HG02571 (cell line): ENCODE results near the gene PHC2.

Experiments used
- ATAC-seq: cut with Tn5 transposase; IDR thresholded peaks from one replicate; pipeline ENCODE4 v1.9.1; 2021; ENCODE audit warnings: mild to moderate bottlenecking, moderate library complexity; ENCODE audit not compliant: unreplicated experiment

PHC2 gene

GRCh38 chr1:33353531-33353930 lies 77.4 kb downstream of the PHC2 start:
- no peak for ATAC-seq

GRCh38 chr1:33351281-33351660 lies 79.6 kb downstream of the PHC2 start:
- ATAC-seq: no peak

GRCh38 chr1:33350611-33351280 lies 80.1 kb downstream of the PHC2 start:
- no peak for ATAC-seq

GRCh38 chr1:33349778-33350610 lies 80.9 kb downstream of the PHC2 start:
- peak; percentile 83 for ATAC-seq

GRCh38 chr1:33349081-33349759 lies 81.7 kb downstream of the PHC2 start:
- peak; percentile 28 for ATAC-seq

GRCh38 chr1:33348676-33349080 lies 82.2 kb downstream of the PHC2 start:
- ATAC-seq: no peak

- no peak for ATAC-seq
Measured at GRCh38 chr1:33348194-33348593, 82.7 kb downstream of the PHC2 start.

GRCh38 chr1:33347650-33347992 lies 83.3 kb downstream of the PHC2 start:
- ATAC-seq: no peak

- ATAC-seq: no peak
Measured at GRCh38 chr1:33346927-33347649, 83.8 kb downstream of the PHC2 start.

GRCh38 chr1:33346533-33346926 lies 84.4 kb downstream of the PHC2 start:
- ATAC-seq: no peak

- ATAC-seq: no peak
Measured at GRCh38 chr1:33344896-33345560, 85.9 kb downstream of the PHC2 start.

GRCh38 chr1:33343539-33343938 lies 87.4 kb downstream of the PHC2 start:
- ATAC-seq: no peak

- no peak for ATAC-seq
Measured at GRCh38 chr1:33342041-33342723, 88.7 kb downstream of the PHC2 start.

- ATAC-seq: no peak
Measured at GRCh38 chr1:33341190-33341589, 89.7 kb downstream of the PHC2 start.

GRCh38 chr1:33339413-33339812 lies 91.5 kb downstream of the PHC2 start:
- ATAC-seq: no peak

- no peak for ATAC-seq
Measured at GRCh38 chr1:33338440-33339211, 92.3 kb downstream of the PHC2 start.

- no peak for ATAC-seq
Measured at GRCh38 chr1:33338048-33338439, 92.9 kb downstream of the PHC2 start.

- ATAC-seq: no peak
Measured at GRCh38 chr1:33337441-33337840, 93.5 kb downstream of the PHC2 start.

- ATAC-seq: no peak
Measured at GRCh38 chr1:33336580-33336979, 94.3 kb downstream of the PHC2 start.
